ENCODE data around the gene TGFB1.

TGFB1 gene

DNA sequence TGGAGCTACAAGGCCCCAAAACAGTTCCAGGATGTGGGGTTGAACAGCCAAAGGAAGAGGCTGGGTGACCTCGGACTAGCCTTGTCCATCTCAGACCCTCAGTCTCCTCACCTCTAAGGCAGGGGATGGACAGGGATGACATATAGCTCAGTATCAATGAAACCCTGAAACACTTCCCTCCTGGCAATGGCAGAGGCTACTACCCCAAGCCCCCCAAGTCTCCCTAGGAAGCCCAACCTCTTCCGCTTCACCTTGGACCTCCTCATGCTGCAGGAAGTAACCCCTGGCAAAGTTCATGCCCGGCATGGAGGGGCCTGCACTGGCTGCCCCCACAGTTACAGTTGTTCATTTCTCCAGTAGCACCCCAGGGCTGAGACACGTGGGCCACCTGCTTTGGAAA lies 33.2 kb downstream of the TGFB1 start:
- ATAC-seq = no peak

DNA sequence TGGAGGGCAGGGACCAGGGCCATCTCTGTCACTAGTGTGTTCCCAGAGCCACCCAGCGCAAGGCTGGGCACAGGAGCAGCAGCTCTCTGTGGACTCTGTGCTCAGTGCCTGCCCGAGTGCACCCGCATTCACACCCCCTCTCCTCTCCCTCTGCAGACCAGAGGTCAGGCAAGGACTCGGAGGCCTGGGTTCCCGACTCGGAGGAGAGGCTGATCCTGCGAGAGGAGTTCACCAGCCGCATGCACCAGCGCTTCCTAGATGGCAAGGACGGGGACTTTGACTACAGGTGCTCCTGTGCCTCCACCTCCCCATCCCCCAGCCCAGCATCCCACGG lies 33.6 kb downstream of the TGFB1 start:
- ATAC-seq = no peak

DNA sequence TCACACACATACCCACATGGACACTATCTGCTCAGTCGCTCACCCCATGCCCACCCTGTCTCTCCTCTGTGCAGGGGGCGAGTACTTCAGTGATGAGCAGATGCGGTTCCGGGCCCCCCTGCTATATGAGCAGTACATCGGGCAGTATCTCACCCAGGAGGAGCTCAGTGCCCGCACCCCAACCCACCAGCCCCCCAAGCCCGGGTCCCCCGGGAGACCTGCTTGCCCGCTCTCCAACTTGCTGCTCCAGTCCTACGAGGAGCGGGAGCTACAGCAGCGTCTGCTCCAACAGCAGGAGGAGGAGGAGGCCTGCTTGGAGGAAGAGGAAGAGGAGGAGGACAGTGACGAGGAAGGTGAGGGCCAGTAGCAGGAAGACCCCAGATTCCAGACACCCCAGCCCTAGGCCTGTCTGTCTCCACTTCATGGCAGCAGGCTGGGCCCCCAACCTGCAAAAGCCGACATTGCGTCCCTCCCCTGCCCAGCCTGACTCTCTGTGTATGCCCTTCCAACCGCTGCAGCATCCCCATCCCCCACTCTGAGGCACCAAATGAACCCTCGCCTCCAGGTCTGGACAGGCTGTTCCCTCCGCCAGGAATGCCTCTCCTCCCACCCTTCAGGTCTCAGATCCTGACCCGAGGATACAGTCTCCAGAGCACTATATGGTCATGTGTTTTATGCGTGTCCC lies 34.1 kb downstream of the TGFB1 start:
- no peak for ATAC-seq

DNA sequence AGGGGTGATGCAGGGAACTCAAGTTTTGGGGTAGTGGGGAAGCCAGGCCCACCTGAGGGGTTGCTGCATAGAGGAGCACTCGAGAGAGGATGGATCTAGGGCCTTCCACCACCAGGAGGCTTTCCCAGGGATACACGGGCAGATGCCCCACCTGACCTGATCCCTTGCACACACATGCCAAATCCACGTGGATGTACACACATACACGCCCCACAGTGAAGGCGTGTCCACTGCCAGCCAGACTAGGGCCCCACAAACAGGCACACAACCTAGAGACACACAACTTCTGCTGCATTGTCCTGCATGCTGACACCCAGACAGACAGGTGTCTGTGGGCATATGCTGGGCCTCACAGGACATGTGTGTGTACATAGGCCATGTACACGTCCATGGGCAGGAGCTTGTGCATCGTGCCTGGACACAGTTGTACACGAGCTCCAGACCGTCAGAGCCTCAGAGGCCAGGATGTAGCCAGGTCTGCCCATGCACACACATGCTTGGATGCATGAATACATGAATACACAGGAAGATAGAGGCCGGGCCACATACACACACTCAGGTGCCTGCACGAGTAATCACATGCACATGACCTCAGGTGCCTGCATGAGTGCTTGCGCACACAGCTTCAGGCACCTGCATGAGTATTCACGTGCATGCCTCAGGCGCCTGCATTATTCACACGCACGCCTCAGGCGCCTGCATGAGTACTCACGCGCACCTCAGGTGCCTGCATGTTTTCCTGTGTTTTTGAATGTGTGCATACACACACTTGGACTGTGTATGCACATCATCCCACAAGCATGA lies 34.8 kb downstream of the TGFB1 start:
- ATAC-seq = peak in 1 of 2 donors; percentile 16

DNA sequence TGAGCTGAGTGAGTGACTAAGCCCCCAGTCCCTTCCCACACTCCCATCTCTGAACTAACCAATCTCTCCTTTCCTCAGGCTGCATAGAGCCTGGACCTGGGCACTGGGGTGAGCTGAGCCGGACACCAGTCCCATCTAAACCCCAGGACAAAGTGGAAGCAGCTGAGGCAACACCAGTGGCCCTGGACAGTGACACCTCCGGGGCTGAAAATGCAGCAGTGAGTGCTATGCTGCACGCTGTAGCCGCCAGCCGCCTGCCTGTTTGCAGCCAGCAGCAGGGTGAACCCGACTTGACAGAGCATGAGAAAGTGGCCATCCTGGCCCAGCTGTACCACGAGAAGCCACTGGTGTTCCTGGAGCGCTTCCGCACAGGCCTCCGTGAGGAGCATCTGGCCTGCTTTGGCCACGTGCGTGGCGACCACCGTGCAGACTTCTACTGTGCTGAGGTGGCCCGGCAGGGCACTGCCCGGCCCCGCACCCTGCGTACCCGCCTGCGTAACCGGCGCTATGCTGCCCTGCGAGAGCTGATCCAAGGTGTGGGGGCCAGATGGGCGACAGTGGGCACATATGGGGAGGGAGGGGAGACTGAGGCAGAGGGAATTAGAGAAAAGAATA lies 37.3 kb downstream of the TGFB1 start:
- no peak for ATAC-seq

DNA sequence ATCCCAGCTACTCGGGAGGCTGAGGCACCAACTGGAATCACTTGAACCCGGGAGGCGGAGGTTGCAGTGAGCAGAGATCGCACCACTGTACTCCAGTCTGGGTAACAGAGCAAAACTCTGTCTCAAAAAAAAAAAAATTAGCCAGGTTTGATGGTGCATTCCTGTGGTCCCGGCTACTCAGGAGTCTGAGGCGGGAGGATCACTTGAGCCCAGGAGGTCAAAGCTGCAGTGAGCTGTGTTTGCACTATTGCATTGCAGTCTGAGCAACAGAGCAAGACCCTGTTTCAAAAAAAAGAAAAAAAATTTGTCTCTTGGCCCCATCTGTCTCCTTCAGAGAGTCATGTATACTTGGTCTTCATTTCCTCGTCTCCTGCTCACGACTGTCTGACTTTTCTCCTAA lies 42.1 kb downstream of the TGFB1 start:
- ATAC-seq = no peak

DNA sequence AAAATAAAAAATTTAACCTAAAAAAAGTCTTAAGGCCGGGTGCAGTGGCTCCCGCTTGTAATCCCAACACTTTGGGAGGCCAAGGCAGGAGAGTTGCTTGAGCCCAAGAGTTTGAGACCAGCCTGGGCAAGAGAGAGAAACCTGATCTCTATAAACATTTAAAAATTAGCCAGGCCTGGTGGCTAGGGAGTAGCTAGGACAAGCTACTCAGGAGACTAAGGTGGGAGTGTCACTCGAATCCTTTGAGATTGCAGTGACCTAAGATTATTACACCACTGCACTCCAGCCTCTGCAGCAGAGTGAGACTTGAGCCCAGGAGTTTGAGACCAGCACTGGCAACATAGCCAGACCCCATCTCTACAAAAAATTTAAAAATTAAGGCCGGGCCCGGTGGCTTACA lies 42.6 kb downstream of the TGFB1 start:
- ATAC-seq = no peak

DNA sequence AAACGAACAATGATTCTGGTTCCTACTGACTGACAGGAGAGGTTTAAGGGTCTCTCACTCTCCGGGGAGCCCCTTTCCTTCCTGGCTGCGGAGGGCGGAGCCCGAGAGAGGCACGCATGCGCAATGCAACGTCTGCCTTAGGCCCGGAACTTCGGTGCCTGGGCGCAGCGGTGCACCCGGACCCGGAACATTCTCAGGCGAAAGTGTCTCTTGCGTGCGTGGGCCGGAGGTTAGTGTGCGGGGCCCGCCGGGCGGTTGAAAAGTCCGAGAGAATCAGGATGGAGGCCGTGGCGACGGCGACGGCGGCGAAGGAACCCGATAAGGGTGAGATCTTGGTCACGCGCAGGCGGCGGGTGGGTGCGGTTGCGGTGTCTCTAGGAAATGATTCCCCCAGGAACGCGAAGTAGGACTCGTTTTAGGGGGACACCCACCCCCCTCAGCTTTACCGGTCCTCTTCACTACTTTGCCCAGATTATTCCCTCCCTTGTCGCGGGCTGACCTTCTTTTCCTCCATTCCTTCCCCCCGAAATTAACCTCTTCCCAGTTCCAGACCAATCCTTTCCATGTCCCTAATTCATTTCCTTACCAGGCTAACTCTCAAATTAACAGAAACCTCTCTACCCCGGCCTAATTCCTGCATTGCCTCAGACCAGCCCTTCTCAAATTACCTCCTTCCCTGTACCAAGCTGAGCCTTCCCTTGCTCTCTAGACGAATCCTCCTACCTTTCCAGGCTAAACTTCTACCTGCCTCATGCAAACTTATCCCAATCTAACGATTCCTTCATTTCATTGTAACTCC lies 43.5 kb downstream of the TGFB1 start, which contains the start of gene CCDC97:
Gene CCDC97, plus strand, starts transcription at position 140 of the 799 bp plus-strand sequence. Its CDS starts 139 bp downstream, at position 279.
- ATAC-seq = peak; percentile 67

DNA sequence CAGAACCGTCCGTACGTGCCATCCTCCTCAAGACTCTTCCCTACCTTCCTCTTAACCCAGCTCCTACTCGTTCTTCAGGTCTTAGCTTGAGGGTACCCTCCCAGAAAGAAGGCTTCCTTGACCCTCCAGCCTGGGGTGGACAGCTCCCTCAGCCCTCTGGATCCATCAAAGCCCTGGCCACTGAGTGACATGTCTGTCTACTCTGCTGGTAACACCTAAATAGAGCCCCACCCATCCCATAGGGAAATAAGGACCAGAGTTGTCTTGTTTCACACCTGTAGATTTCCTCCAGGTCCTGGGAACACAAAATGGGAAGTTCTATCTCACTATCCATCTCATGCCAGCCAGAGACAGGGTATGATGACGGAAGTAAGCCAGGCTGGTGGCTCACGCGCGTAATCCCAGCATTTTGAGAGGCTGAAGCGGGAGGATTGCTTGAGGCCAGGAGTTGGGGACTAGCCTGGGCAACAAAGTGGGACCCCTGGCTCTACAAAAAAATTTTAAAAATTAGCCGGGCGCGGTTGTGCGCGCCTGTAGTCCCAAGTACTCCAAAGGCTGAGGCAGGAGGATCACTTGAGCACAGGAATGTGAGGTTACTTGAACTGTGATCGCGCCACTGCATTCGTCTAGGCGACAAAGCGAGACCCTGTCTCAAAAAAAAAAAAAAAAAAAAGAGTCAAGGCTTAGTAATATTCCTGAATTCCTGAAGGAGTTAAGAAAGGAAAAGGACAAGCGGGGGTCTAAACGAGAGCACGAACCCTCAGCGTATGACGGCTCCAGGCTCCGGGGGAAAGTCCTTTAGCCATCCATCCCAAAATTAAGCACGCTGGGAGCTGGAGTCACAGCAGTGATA lies 44.3 kb downstream of the TGFB1 start:
- no peak for ATAC-seq

DNA sequence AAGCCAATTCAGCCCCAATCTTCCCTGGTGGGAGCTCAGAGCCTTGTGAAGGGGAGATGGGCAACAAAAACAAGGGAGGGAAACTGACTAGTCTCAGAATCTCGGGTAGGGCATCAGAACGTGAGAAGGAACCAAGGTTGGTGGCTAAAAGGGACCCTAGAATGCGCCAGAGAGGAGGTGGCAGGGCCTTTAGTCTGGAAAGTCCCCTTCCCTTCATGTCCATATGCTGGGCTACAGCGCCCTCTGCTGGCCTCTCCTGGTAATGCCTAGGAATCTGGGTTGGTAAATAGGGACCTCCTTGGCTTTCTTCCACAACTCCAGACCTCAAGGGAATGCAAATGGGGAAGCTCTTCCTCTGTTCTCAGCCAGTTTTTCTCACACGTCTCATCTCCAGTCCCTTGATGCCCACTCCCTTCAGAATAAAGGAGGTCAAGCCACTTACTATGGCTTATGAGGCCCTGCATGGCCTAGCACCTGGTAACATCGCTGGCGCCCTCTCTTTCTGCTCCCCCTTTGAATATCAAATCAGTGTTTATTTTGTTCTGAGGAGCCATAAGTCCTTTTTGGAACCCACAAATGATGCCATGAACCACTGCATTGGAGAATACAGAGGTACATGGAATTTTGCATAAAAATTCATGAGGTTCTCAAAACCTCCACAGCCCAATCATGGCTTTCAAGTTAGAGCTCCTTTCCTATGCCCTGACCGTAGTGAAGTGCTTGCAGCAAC lies 45.1 kb downstream of the TGFB1 start:
- peak; percentile 56 to 58 for ATAC-seq

DNA sequence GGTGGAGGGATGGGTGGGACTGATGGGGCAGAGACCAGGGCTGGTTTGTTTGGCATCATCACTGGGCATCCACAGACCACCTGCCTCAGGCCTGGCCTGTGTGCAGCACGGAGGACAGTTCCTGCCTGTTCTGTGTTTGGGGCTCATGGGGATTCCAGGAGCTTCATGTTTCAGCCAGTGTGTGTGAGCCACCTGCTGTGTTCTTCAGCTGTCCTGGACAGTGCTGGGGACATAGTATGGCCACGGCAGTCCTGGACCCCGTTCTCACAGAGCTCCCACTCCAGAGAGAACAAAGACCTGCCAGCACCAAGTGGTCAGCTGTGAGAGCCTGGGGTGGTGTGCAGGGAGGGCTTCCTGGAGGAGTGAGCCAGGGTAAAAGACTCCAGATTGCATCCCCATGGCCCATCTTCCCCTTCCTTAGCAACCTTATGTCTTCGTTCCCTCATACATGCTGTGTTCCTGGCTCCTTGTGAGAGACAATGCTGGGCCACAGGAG lies 45.7 kb downstream of the TGFB1 start:
- ATAC-seq = peak; percentile 1 to 11

DNA sequence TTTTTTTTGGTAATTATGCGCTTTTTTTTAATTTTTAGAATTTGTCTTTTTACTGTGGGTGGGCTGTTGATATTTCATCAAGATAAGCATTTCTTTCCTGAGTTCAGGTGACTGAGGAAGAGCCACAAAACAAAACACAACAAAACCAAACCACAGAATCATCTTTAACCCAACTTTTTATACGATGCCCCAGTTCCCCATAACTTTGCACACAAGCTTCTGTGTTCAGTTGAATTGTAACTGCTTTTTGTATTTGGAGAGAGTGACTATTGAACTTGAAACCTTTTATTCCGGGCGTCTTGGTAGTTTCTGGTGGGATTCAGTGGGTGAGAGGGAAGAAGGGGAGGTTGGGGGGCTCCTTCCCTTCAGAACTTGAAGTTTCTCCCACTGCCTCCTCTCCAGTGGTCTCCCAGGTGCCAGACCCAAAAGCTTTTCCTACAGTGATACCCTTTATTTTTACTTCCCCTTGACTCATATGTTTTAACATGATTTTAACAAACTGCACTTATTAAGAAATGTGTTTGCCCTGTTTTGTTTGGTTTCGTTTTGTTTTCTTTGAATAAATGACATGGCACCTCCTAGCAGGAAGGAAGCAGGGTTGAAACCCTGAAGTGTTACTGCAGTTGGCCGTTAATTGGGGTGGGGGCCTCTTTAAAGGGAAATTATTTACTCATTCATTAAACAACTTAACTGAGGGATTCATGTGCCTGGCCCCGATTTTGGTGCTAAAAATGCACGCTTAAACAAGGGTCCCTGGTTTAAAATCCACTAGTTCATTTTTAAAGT lies 46.4 kb downstream of the TGFB1 start:
- ATAC-seq = no peak

DNA sequence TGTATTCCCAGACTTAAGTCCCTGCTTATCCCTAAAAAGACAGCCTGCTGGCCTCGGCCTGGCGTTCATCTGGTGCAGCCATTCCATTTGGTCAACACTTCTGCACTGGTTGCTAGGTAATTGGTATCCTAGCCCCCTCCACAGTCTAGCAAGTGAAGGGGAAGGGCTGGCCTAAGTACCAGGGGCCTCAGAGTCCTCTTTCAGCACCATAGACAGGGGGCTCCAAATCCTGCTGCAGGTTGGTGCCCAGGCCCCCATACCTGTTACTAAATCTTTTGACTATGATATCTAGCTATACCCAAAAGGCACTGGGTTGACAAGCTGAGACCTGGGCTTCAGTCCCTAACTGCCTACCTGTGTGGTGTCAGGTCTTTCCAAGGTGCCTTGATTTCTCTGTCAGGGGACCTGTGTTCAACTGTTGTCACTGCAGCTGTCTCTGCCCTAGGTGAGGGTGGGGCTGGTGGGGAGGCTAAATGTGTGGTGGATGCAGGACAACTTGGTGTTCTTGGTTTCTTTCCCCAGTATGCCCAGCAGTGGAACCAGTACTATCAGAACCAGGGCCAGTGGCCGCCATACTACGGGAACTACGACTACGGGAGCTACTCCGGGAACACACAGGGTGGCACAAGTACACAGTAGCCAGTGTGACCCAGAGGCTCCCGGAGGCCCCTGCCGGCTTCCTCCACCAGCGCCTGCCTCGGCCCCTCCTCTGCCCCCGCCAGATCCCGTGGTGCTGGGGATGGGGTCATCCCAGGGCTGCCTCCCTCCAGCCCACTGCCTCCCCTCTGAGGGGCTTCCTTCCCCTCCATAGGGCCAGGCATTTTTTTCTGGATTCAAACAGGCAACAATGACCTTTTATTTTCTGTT lies 47.6 kb downstream of the TGFB1 start:
- ATAC-seq = no peak

DNA sequence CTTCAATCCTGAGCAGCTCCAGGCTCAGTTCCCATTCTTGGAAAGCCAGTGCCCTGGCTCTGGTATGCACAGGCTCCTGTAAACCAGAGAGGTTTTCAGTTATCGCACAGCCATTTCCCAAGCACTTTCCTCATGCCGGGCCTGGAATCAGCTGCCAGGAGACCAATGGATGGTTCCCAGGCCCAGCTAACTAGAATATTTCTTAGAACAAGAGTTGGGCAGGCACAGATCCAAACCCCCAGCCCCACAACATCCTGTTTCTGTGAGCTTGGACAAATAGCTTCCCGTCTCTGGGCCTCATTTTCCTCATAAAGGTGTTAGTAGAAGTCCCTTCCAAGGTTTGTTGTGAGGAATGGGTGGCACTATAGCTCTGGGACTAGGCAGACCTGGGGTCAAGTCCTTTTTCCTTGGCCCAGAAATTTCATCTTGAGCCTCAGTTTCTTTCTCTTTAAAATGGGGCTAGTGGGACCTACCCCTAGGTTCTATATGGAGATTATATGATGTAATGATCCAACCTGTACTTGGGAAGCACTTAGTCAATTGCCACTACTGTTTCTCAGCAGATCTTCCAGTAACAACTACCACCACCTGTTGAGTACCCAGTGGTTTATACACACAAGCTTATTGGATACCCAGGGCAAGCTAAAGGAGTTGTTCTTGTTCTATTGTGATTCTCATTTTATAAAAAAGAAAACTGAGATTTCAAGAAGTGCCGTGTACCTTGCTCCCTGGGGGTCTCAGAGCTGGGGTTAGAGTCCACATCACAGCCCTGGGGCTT lies 48.8 kb downstream of the TGFB1 start:
- ATAC-seq = no peak

DNA sequence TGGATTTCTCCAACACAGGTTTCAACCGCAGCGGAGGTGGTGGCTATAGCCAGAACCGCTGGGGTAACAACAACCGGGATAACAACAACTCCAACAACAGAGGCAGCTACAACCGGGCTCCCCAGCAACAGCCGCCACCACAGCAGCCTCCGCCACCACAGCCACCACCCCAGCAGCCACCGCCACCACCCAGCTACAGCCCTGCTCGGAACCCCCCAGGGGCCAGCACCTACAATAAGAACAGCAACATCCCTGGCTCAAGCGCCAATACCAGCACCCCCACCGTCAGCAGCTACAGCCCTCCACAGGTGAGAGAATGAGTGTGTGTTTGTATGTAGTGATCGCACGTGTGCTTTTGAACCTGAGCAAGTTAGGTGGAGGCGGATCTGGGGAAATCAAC lies 49.8 kb downstream of the TGFB1 start:
- no peak for ATAC-seq

DNA sequence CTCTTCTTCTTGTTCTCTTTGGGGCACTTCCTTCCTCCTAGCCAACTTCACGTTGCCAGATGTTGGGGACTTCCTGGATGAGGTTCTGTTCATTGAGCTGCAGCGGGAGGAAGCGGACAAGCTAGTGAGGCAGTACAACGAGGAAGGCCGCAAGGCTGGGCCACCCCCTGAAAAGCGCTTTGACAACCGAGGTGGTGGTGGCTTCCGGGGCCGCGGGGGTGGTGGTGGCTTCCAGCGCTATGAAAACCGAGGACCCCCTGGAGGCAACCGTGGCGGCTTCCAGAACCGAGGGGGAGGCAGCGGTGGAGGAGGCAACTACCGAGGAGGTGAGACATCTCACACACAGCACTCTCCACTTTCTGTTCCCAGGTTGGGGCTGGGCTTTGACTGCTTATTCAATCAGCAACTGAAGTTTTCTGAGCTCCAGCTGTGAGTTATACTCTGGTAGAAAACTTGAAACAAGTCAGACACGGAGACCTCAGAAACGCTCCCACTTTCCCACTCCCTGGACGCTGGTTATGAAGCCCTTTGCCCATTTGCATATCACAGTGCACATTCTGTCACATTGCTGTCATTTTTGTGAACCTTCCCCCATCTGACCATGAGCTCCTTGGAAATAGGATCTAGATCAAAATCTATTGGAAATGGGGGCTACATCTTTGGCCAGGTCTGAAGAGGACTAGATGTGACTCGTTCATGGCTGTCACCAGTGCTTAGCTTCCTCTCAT lies 50.9 kb downstream of the TGFB1 start:
- ATAC-seq = peak; percentile 68 to 71

DNA sequence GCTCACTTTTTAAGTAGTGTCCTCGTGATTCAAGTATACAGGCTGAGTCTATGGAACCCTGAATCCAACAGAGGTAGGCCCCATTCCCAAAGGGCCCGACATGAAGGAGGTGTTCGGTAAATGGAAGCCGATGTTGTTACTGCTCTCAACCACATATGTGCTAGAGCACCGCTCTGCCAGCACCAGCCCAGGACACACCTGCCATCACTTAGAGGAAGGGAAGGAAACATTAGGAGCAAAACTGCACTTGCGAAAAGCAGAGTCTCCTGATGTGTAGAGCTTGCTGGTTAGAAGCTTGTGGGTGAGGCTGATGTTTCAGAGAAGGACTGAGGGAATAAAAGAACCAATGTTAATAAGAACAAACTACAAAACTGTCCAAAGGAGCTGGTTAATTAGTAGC lies 53.2 kb downstream of the TGFB1 start:
- no peak for ATAC-seq

DNA sequence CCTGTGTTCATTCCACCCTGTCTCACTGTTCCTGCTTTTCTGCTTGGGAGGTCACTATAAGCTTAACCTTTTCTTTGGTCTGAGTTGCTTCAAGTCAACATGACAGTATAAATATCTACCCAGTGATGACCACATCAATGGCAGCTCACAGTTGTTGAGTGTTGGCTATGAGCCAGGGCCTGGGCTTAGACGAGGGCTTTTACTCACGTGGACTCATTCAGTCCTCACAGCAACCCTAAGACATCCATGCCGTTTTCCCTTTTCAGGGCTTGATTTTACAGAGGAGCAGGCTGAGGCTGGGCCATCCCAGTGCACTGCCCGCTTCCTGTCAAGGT lies 54.0 kb downstream of the TGFB1 start:
- ATAC-seq = no peak

Measured in activated CD4-positive, CD25-positive, alpha-beta regulatory T cell treated with anti-CD3 and anti-CD28 coated beads, Interleukin-2, amount 50 U/mL, for 24 hours (primary cell).